ENCODE data around the gene RBM15B.

DNA sequence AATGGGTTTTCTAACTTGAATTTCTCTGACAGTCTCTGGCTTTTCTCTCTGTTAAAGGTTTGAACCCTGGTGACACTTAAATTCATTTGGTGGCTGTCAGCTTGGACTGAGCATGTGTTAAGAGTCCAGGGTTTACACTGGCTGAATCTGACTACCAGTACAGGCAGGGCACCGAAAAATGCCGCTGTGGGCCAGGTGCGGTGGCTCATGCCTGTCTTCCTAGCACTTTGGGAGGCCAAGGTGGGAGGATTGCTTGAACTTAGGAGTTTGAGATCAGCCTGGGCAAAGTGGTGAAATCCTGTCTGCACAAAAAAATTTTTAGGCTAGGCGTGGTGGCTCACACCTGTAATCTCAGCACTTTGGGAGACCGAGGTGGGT is 4.2 kb upstream of the RBM15B start:
- TF ChIP-seq, protein P1, sequence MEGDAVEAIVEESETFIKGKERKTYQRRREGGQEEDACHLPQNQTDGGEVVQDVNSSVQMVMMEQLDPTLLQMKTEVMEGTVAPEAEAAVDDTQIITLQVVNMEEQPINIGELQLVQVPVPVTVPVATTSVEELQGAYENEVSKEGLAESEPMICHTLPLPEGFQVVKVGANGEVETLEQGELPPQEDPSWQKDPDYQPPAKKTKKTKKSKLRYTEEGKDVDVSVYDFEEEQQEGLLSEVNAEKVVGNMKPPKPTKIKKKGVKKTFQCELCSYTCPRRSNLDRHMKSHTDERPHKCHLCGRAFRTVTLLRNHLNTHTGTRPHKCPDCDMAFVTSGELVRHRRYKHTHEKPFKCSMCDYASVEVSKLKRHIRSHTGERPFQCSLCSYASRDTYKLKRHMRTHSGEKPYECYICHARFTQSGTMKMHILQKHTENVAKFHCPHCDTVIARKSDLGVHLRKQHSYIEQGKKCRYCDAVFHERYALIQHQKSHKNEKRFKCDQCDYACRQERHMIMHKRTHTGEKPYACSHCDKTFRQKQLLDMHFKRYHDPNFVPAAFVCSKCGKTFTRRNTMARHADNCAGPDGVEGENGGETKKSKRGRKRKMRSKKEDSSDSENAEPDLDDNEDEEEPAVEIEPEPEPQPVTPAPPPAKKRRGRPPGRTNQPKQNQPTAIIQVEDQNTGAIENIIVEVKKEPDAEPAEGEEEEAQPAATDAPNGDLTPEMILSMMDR (IDR thresholded peaks at IDR 0.05; ENCODE audit: borderline replicate concordance, extremely low read depth, low read length, poor library complexity, severe bottlenecking) = no peak
- no peak for TF ChIP-seq EZH2 (IDR thresholded peaks at IDR 0.05; ENCODE audit: borderline replicate concordance, low read depth, low read length, severe bottlenecking)
